Smooth muscle cell (in vitro differentiated cells): ENCODE results near the gene GOLGA3. TPM values are rescaled to one million over a fixed set of nuclear protein-coding genes. Genes with fewer than 3 reads are reported as not detected.

ENCODE experiments used
- DNase-seq: peaks from one replicate; lab custom pipeline; 2025; ENCODE audit not compliant: unreplicated experiment; lab: John Stamatoyannopoulos, UW
- H2AFZ ChIP-seq: fragments of 200-600 bp; sonication (generic); 2 replicates; pipeline ENCODE4 v1.6.0; 2016; ENCODE audit warnings: antibody characterized with exemption, low read depth, mild to moderate bottlenecking
- H3F3A ChIP-seq: fragments of 200-600 bp; sonication (generic); 2 replicates; pipeline ENCODE4 v1.6.0; 2017; ENCODE audit warnings: antibody characterized with exemption, low read depth
- H3K27ac ChIP-seq: fragments of 200-600 bp; sonication (generic); 2 replicates; pipeline ENCODE4 v1.5.1; 2016; ENCODE audit warnings: low read depth, mild to moderate bottlenecking
- H3K27me3 ChIP-seq: fragments of 200-600 bp; sonication (generic); 2 replicates; pipeline ENCODE4 v1.6.1; 2016; ENCODE audit warnings: low read depth, mild to moderate bottlenecking
- H3K36me3 ChIP-seq: fragments of 200-600 bp; sonication (generic); 2 replicates; pipeline ENCODE4 v1.5.1; 2016; ENCODE audit warnings: low read depth
- H3K4me1 ChIP-seq: fragments of 200-600 bp; sonication (generic); 2 replicates; pipeline ENCODE4 v1.5.1; 2016; ENCODE audit warnings: low read depth
- H3K4me2 ChIP-seq: fragments of 200-600 bp; sonication (generic); 2 replicates; pipeline ENCODE4 v1.6.0; 2016; ENCODE audit warnings: mild to moderate bottlenecking
- H3K4me3 ChIP-seq: fragments of 200-600 bp; sonication (generic); 2 replicates; pipeline ENCODE4 v1.5.1; 2016; ENCODE audit warnings: mild to moderate bottlenecking
- H3K79me2 ChIP-seq: fragments of 200-600 bp; sonication (generic); 2 replicates; pipeline ENCODE4 v1.6.0; 2016; ENCODE audit warnings: low read depth, mild to moderate bottlenecking
- H3K9ac ChIP-seq: fragments of 200-600 bp; sonication (generic); 2 replicates; pipeline ENCODE4 v1.6.0; 2016; ENCODE audit warnings: low read depth
- H3K9me3 ChIP-seq: fragments of 200-600 bp; sonication (generic); replicated peaks from 2 replicates; pipeline ENCODE4 v1.5.1; 2016; ENCODE audit warnings: low read depth
- H4K20me1 ChIP-seq: fragments of 200-600 bp; sonication (generic); 2 replicates; pipeline ENCODE4 v1.6.0; 2016; ENCODE audit warnings: low read depth
- whole genome bisulfite sequencing: methylation state at CpG from one replicate; pipeline ENCODE4 v1.1.7; 2016; ENCODE audit warnings: low lambda C conversion rate; 5-methylcytosine and 5-hydroxymethylcytosine counted together
- polyA plus RNA-seq: library from polyadenylated mRNA; unstranded; fragments of >200 nt; fragmentation: Nextera tagmentation; extraction: Ambion mirVana; gene quantifications from 2 replicates; pipeline ENCODE4 v1.2.1, GENCODE V29; 2016
- total RNA-seq: library from RNA; depleted of rRNA; stranded (reverse); fragments of >200 nt; gene quantifications from 2 replicates; pipeline ENCODE4 v1.2.3, GENCODE V29; 2014
- TF ChIP-seq, protein P1 (sequence below): fragments of 200-600 bp; sonication (generic); IDR thresholded peaks from 2 replicates; pipeline ENCODE4 v1.5.1; 2017; ENCODE audit warnings: borderline replicate concordance, mild to moderate bottlenecking, antibody characterized with exemption; ENCODE audit not compliant: insufficient read depth, poor library complexity, severe bottlenecking

Gene GOLGA3
- total and polyA plus RNA-seq, 2 experiments from 2014 or later: 25.1 to 34.5 TPM

GRCh38 chr12:132784580-132784979 is 44.1 kb downstream of the GOLGA3 start:
- H4K20me1 ChIP-seq: peaks cover 92% of the 10 kb centered on the region
- H3K4me1 ChIP-seq: no peaks in the 10 kb centered on the region
- peaks cover 3% of the 10 kb centered on the region for H3K79me2 ChIP-seq
- no peaks in the 10 kb centered on the region for H3K27me3 ChIP-seq
- H3K9ac ChIP-seq: no peak overlapping the region
- H3F3A ChIP-seq: no peaks in the 10 kb centered on the region
- DNase-seq: no peak
- H3K27ac ChIP-seq: no peak overlapping the region
- H3K4me3 ChIP-seq: no peak overlapping the region
- TF ChIP-seq, protein P1, sequence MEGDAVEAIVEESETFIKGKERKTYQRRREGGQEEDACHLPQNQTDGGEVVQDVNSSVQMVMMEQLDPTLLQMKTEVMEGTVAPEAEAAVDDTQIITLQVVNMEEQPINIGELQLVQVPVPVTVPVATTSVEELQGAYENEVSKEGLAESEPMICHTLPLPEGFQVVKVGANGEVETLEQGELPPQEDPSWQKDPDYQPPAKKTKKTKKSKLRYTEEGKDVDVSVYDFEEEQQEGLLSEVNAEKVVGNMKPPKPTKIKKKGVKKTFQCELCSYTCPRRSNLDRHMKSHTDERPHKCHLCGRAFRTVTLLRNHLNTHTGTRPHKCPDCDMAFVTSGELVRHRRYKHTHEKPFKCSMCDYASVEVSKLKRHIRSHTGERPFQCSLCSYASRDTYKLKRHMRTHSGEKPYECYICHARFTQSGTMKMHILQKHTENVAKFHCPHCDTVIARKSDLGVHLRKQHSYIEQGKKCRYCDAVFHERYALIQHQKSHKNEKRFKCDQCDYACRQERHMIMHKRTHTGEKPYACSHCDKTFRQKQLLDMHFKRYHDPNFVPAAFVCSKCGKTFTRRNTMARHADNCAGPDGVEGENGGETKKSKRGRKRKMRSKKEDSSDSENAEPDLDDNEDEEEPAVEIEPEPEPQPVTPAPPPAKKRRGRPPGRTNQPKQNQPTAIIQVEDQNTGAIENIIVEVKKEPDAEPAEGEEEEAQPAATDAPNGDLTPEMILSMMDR: no peak
- no peaks in the 10 kb centered on the region for H3K9me3 ChIP-seq
- peaks cover 18% of the 10 kb centered on the region for H3K36me3 ChIP-seq
- no peak overlapping the region for H3K4me2 ChIP-seq
- no peak overlapping the region for H2AFZ ChIP-seq
- 97% methylated on average over 9 of the region's 9 CpGs for WGBS

- H3K27me3 ChIP-seq: no peaks in the 10 kb centered on the region
- H3K79me2 ChIP-seq: peaks cover 3% of the 10 kb centered on the region
- H3K4me1 ChIP-seq: no peaks in the 10 kb centered on the region
- TF ChIP-seq, protein P1: no peak
- H4K20me1 ChIP-seq: peaks cover 92% of the 10 kb centered on the region
- no peak overlapping the region for H3K4me3 ChIP-seq
- 90% methylated on average over 20 of the region's 22 CpGs for WGBS
- no peak overlapping the region for H3K4me2 ChIP-seq
- no peak overlapping the region for H3K9ac ChIP-seq
- DNase-seq: no peak
- no peak overlapping the region for H2AFZ ChIP-seq
- no peaks in the 10 kb centered on the region for H3K9me3 ChIP-seq
- no peak overlapping the region for H3K27ac ChIP-seq
- peaks cover 12% of the 10 kb centered on the region for H3K36me3 ChIP-seq
- no peaks in the 10 kb centered on the region for H3F3A ChIP-seq
Observed at GRCh38 chr12:132783917-132784531, 44.6 kb downstream of the GOLGA3 start.

DNA sequence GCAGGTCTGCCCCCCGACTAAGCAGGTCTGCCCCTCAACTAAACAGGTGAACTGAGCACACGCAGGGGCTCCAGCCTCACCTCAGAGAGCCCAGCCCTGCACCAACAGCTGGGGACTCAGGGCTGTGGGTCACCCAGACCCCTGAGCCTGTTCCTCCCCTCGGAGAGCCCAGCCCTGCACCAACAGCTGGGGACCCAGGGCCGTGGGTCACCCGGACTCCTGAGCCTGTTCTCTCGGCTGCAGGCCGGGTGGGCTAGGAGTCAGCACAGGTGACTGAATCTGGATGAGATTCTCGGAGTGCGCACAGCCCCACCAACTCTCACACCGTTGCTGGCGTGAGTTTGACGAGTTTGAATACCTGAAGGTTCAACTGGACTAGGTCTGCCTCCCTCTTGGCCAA is 46.7 kb downstream of the GOLGA3 start:
- Histone ChIP-seq H3K9me3 (no peaks in the 10 kb centered on the region), H3F3A (no peaks in the 10 kb centered on the region), H3K4me1 (no peaks in the 10 kb centered on the region), H3K4me3 (no peak overlapping the region), H3K27me3 (no peaks in the 10 kb centered on the region), H3K27ac (no peak overlapping the region), H2AFZ (no peak overlapping the region), H4K20me1 (peaks cover 96% of the 10 kb centered on the region), H3K79me2 (no peaks in the 10 kb centered on the region), H3K4me2 (no peak overlapping the region), H3K36me3 (peaks cover 20% of the 10 kb centered on the region), H3K9ac (no peak overlapping the region)
- WGBS: 92% methylated on average over 12 of the region's 12 CpGs
- TF ChIP-seq, protein P1: no peak
- no peak for DNase-seq

DNA sequence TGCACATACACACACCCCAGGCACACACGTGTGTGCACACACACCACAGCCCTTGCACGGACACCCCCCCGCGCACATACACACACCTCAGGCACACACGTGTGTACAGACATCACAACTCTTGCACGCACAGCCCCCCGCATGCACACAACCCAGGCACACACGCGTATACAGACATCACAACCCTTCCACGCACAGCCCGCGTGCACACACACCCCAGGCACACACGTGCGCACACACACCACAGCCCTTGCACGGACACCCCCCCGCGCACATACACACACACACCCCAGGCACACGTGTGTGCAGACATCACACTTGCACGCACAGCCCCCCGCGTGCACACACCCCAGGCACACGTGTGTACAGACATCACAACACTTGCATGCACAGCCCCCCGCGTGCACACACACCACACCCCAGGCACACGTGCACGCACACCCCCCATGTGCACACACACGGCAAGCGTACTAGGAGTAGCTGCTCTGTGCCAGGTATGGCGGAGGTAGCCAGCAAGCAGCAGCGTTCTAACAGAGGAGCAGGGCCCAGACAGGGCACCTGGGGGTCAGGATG is 48.8 kb downstream of the GOLGA3 start:
- Histone ChIP-seq H3K4me3 (no peak overlapping the region), H3K9ac (no peak overlapping the region), H3K9me3 (no peaks in the 10 kb centered on the region), H3K4me1 (no peaks in the 10 kb centered on the region), H3K27ac (no peak overlapping the region), H3K4me2 (no peak overlapping the region), H3F3A (peaks cover 2% of the 10 kb centered on the region), H2AFZ (no peak overlapping the region), H3K36me3 (peaks cover 20% of the 10 kb centered on the region), H3K79me2 (no peaks in the 10 kb centered on the region), H3K27me3 (no peaks in the 10 kb centered on the region), H4K20me1 (peaks cover 92% of the 10 kb centered on the region)
- 98% methylated on average over 27 of the region's 30 CpGs for WGBS
- DNase-seq: no peak
- TF ChIP-seq, protein P1: no peak
